Osteoblast (primary cell): ENCODE measurements around the gene ERBB4. TPM values are rescaled to one million over a fixed set of nuclear protein-coding genes. Genes with fewer than 3 reads are reported as not detected.

Experiments
- DNase-seq: peaks from one replicate; pipeline ENCODE4 v3.0.0; 2011; ENCODE audit warnings: low spot score, mixed read lengths; ENCODE audit not compliant: insufficient read length; ENCODE audit errors: missing footprints
- H2AFZ ChIP-seq: 2 replicates; pipeline ENCODE4 v1.6.0; 2011; ENCODE audit warnings: mild to moderate bottlenecking, low read length
- H3K27ac ChIP-seq: 2 replicates; pipeline ENCODE4 v1.5.1; 2011; ENCODE audit warnings: mild to moderate bottlenecking, low read depth, low read length, moderate library complexity
- H3K27me3 ChIP-seq: 2 replicates; pipeline ENCODE4 v1.6.0; 2012; ENCODE audit warnings: mild to moderate bottlenecking, control low read depth, inconsistent platforms, low read length, moderate library complexity; ENCODE audit not compliant: insufficient read depth
- H3K36me3 ChIP-seq: 2 replicates; pipeline ENCODE4 v1.5.1; 2011; ENCODE audit warnings: mild to moderate bottlenecking, low read length, control low read depth, moderate library complexity; ENCODE audit not compliant: insufficient read depth
- H3K4me1 ChIP-seq: 2 replicates; pipeline ENCODE4 v1.5.1; 2011; ENCODE audit warnings: mild to moderate bottlenecking, low read length, control low read depth, moderate library complexity; ENCODE audit not compliant: insufficient read depth
- H3K4me2 ChIP-seq: 2 replicates; pipeline ENCODE4 v1.6.0; 2011; ENCODE audit warnings: mild to moderate bottlenecking, low read length; ENCODE audit not compliant: insufficient read depth
- H3K4me3 ChIP-seq: fragments of 200-600 bp; sonication (generic); 3 replicates; pipeline ENCODE4 v1.5.1; 2012; ENCODE audit warnings: mild to moderate bottlenecking, low read length, inconsistent platforms; ENCODE audit not compliant: insufficient read depth
- H3K79me2 ChIP-seq: 2 replicates; pipeline ENCODE4 v1.6.0; 2012; ENCODE audit warnings: mild to moderate bottlenecking, low read length, control low read depth, inconsistent platforms; ENCODE audit not compliant: insufficient read depth
- H3K9me3 ChIP-seq: 2 replicates; pipeline ENCODE4 v1.5.1; 2011; ENCODE audit warnings: low read depth, low read length, control low read depth
- H4K20me1 ChIP-seq: 2 replicates; pipeline ENCODE4 v1.6.0; 2012; ENCODE audit warnings: mild to moderate bottlenecking, low read length, control low read depth; ENCODE audit not compliant: insufficient read depth
- CTCF ChIP-seq: IDR thresholded peaks from 2 replicates; pipeline ENCODE4 v1.5.1; 2011; ENCODE audit warnings: mild to moderate bottlenecking, low read depth, low read length, moderate library complexity; ENCODE audit errors: extremely low read depth
- total RNA-seq: library from RNA; depleted of rRNA; stranded (reverse); fragments of >200 nt; gene quantifications from 2 replicates; pipeline ENCODE4 v1.2.3, GENCODE V29; 2012

Gene ERBB4
- total RNA-seq, 1 donor, result under 0.01 TPM

GRCh38 chr2:212489719-212490346, 48.8 kb downstream of the ERBB4 start:
- Histone ChIP-seq H2AFZ (no peak overlapping the region), H3K79me2 (no peaks in the 10 kb centered on the region), H3K36me3 (no peaks in the 10 kb centered on the region), H3K9me3 (no peaks in the 10 kb centered on the region), H3K4me2 (no peak overlapping the region), H3K27me3 (no peaks in the 10 kb centered on the region), H3K4me1 (no peaks in the 10 kb centered on the region), H3K4me3 (no peak overlapping the region), H3K27ac (no peak overlapping the region), H4K20me1 (no peaks in the 10 kb centered on the region)
- no peak for TF ChIP-seq CTCF
- no peak for DNase-seq

- Histone ChIP-seq H3K27ac (no peak overlapping the region), H3K79me2 (no peaks in the 10 kb centered on the region), H3K9me3 (no peaks in the 10 kb centered on the region), H4K20me1 (no peaks in the 10 kb centered on the region), H3K27me3 (no peaks in the 10 kb centered on the region), H3K4me3 (no peak overlapping the region), H3K36me3 (no peaks in the 10 kb centered on the region), H2AFZ (no peak overlapping the region), H3K4me1 (no peaks in the 10 kb centered on the region), H3K4me2 (no peak overlapping the region)
- no peak for TF ChIP-seq CTCF
- no peak for DNase-seq
Measured at GRCh38 chr2:212488611-212489010, 50.0 kb downstream of the ERBB4 start.

- Histone ChIP-seq H4K20me1 (no peaks in the 10 kb centered on the region), H3K4me1 (no peaks in the 10 kb centered on the region), H3K4me2 (no peak overlapping the region), H3K9me3 (no peaks in the 10 kb centered on the region), H3K27ac (no peak overlapping the region), H3K4me3 (no peak overlapping the region), H3K79me2 (no peaks in the 10 kb centered on the region), H2AFZ (peak overlapping the region; percentile 20), H3K36me3 (no peaks in the 10 kb centered on the region), H3K27me3 (no peaks in the 10 kb centered on the region)
- no peak for TF ChIP-seq CTCF
- no peak for DNase-seq
Measured at GRCh38 chr2:212484563-212485080, 54.0 kb downstream of the ERBB4 start.

GRCh38 chr2:212480447-212480846, 58.2 kb downstream of the ERBB4 start:
- H3K4me3 ChIP-seq, result no peak overlapping the region
- TF ChIP-seq CTCF, result no peak
- no peaks in the 10 kb centered on the region for H3K4me1 ChIP-seq
- no peaks in the 10 kb centered on the region for H3K9me3 ChIP-seq
- H3K4me2 ChIP-seq, result no peak overlapping the region
- no peak overlapping the region for H3K27ac ChIP-seq
- H3K36me3 ChIP-seq, result no peaks in the 10 kb centered on the region
- H3K79me2 ChIP-seq, result no peaks in the 10 kb centered on the region
- H2AFZ ChIP-seq, result no peak overlapping the region
- no peaks in the 10 kb centered on the region for H3K27me3 ChIP-seq
- no peak for DNase-seq
- H4K20me1 ChIP-seq, result no peaks in the 10 kb centered on the region
